HG02759 (cell line): ENCODE measurements around the gene RUNX3.

ENCODE experiments used
- ATAC-seq: cut with Tn5 transposase; IDR thresholded peaks from one replicate; pipeline ENCODE4 v1.9.1; 2021; ENCODE audit warnings: mild to moderate bottlenecking, moderate library complexity; ENCODE audit not compliant: unreplicated experiment

The RUNX3 gene

GRCh38 chr1:24948079-24948827 lies 18.2 kb upstream of the RUNX3 start:
- ATAC-seq = no peak

GRCh38 chr1:24946861-24947658 lies 17.0 kb upstream of the RUNX3 start:
- peak; percentile 84 for ATAC-seq

GRCh38 chr1:24945354-24946326 lies 15.6 kb upstream of the RUNX3 start:
- no peak for ATAC-seq

DNA sequence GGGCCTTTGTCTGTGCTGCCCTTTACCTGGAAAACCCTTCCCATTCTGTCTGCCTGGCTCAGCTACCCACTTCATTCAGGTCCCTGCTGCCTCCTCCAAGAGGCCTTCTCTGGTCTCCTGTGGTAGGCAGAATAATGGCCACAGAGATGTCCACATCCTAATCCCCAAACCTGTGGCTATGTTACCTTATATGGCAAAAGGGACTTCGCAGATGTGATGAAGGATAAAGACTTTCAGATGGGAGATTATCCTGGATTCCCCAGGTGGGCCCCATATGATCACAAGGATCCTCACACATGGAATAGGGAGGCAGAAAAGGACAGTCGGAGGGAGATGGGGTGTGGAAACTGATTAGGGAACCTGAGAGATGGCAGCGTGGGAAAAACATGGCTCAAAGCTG lies 14.2 kb upstream of the RUNX3 start:
- no peak for ATAC-seq

GRCh38 chr1:24942789-24943188 lies 12.7 kb upstream of the RUNX3 start:
- no peak for ATAC-seq

DNA sequence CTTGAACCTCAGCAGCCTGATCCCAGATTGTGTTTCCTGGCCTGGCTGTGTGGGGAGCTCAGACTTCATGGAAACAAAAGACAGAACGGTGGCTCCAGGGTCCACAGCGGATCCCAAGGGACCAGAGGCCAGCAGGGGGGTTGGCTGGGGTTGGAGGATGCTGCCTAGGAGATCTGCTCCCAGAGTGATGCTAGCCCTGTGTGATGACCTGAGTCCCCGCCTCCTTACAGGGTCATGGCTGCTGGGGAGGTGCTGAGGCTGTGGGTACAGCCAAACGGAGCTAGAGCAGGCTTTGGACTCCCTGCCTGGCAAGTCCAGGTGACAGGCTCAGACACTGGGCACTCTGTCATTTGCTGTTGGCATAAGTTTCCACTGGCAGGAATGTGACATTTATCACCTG lies 11.5 kb upstream of the RUNX3 start:
- ATAC-seq = no peak

DNA sequence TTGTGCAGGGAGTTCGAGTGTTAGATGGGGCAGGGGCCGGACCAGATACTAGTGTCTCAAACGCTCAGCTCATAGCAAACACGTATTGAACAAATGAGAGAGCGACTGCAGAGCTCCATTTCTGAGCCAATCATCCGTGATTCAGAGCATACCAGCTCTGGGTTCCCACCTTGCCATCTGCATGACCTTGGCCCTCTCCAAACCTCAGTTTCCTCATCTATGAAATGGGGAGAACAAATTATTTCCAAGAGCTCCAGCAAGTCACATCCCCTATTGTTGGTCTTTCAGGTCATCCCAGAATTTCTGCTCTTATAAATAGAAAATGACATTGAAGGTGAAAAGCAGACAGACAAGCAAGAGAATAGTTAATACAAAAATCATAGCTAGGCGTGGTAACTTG lies 10.2 kb upstream of the RUNX3 start:
- ATAC-seq = no peak

GRCh38 chr1:24939675-24940193 lies 9.7 kb upstream of the RUNX3 start:
- ATAC-seq = no peak

DNA sequence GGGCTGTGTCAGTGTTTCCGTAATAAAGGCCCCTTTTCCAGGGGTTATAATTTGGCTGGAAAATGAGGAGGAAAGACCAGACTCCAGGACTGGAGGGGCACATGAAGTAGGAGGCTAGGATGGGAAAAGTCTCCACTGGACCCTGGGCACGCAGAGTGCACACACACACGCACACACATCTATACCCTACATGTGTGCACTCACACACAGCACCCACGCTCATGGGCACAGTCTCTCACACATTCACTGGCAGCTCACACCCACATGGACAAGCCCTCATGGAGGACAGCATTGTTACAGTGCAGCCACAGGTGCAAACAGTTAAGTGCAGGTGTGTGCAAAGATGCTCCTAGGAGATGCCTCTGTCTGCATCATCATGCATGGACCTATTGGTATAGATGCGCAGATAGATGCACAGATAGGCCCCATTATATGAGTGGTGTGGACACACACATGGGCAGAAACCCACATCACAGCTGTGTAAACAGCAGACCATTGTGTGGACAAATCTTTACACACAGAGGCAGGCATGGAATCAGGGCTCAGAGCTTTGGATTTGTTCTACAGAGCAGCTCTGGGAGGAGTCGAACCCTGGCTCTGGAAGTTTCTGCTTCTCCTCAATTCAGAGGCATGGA lies 9.1 kb upstream of the RUNX3 start:
- no peak for ATAC-seq

DNA sequence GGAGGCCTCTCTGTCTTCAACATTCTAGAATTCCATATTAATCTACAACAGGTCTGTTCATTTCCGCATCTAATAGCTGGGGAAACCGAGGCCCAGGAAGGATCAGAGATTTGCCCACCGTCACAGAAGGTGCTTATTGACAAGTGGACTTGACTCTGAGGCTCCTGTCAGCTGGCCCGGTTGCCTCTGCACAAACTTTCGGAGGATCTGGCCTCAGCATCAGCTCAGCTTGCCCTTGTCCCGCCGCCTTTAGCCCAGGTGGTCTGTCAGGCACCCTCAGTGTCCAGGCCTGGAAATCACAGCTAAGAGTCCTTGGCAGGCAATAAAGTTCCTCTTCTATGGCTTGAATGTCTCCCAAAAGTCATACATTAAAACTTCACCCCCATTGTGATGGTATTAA lies 8.2 kb upstream of the RUNX3 start:
- no peak for ATAC-seq

GRCh38 chr1:24936684-24937083 lies 6.6 kb upstream of the RUNX3 start:
- ATAC-seq = no peak

GRCh38 chr1:24935615-24936484 lies 5.8 kb upstream of the RUNX3 start:
- ATAC-seq = no peak

- no peak for ATAC-seq
Observed at GRCh38 chr1:24935196-24935526, 5.1 kb upstream of the RUNX3 start.

- ATAC-seq = no peak
Observed at GRCh38 chr1:24934310-24935195, 4.5 kb upstream of the RUNX3 start.

GRCh38 chr1:24933468-24933867 lies 3.4 kb upstream of the RUNX3 start:
- no peak for ATAC-seq

DNA sequence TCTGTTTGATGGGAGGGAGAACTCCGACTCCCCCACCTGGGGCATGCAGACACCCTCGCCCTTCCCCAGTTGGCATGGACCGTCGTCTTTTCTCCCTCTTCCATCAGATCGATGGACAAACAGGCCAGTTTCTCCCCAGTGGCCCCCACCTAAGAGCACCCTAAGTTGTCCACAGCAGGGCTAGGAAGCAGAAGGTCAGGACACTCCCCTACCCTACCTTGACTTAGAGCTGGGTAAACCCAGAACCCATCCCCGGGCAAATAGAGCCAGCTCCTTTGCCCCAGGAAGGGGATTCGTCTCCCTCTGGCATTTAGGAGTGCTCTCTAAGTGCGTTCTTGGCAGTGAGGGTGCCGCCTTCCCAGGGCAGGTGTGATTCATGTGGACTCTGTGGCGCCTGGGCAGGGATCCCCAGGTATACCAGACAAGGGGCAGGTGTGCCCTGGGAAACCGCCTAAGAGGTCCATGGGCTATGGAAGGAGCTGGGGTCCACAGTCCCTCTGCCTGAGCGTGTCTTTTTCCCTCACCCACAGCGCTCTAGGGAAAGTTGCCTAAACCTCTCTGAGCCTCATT lies 2.7 kb upstream of the RUNX3 start:
- no peak for ATAC-seq

GRCh38 chr1:24932284-24932683 lies 2.2 kb upstream of the RUNX3 start:
- no peak for ATAC-seq

DNA sequence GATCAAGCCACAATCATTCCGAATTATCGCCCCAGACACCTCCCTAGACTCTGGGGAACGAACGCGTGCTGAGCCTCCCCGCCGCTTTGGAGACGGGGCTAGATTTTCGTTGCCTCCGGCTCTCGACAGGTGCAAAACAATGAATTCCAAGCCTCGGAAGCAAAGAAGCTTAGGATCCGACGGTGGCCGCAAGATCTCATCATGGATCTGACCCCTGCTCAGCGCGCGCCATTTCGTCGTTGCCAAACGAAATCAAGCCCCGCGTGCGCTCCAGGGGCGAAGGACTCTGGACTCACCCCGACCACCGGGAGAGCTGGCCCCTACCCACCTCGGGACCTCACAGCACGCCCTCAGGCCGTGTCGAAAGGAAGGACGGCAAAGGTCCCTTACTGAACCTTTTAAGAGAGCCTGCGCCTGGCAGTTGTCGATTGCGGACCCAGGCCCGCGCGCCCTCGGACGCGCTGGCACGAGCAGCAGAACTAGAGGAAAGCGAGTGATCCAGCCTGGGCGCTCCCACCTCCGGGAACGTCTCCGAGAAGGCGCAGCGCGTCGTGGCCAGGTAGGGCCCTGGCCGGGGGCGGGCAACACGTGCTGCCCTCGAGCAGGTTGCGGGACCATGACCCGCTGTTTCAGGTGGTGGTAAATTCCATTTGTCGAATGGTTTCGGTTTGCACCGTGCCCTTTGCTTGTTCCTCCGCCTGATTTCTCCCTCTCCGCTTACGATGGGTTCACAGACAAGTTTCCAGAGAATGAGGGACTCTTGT lies 1.6 kb upstream of the RUNX3 start:
- no peak for ATAC-seq
